HUES64 (cell line): ENCODE measurements around the gene MGMT.

ENCODE experiments used
- H3K27ac ChIP-seq: 2 replicates; pipeline ENCODE4 v1.7.0; 2013; ENCODE audit warnings: low read depth, low read length, inconsistent platforms
- H3K27me3 ChIP-seq: 2 replicates; pipeline ENCODE4 v1.6.1; 2013; ENCODE audit warnings: mild to moderate bottlenecking, low read length; ENCODE audit not compliant: insufficient read depth
- H3K36me3 ChIP-seq: 2 replicates; pipeline ENCODE4 v1.6.1; 2013; ENCODE audit warnings: mild to moderate bottlenecking, low read length; ENCODE audit not compliant: insufficient read depth
- H3K4me1 ChIP-seq: 2 replicates; pipeline ENCODE4 v1.6.1; 2013; ENCODE audit warnings: mild to moderate bottlenecking, low read length, moderate library complexity; ENCODE audit not compliant: insufficient read depth
- H3K4me3 ChIP-seq: 2 replicates; pipeline ENCODE4 v1.5.1; 2013; ENCODE audit warnings: mild to moderate bottlenecking, low read length, moderate library complexity
- H3K9ac ChIP-seq: 2 replicates; pipeline ENCODE4 v1.6.1; 2013; ENCODE audit warnings: mild to moderate bottlenecking, low read depth, low read length
- H3K9me3 ChIP-seq: 2 replicates; pipeline ENCODE4 v1.6.1; 2013; ENCODE audit warnings: low read depth, low read length; ENCODE audit not compliant: insufficient read depth
- WGBS: fragments of 150-250, 120-280 bp; methylation state at CpG from one replicate; pipeline ENCODE4 v1.1.7; 2013; ENCODE audit warnings: missing lambda C conversion rate; 5-methylcytosine and 5-hydroxymethylcytosine counted together

The MGMT gene

GRCh38 chr10:129643266-129643665, 176.2 kb downstream of the MGMT start:
- H3K27me3 ChIP-seq: no peaks in the 10 kb centered on the region
- H3K36me3 ChIP-seq: no peaks in the 10 kb centered on the region
- no peak overlapping the region for H3K27ac ChIP-seq
- H3K9me3 ChIP-seq: no peaks in the 10 kb centered on the region
- 86% methylated on average over 8 of the region's 8 CpGs for WGBS
- H3K4me1 ChIP-seq: peaks cover 15% of the 10 kb centered on the region
- H3K4me3 ChIP-seq: no peak overlapping the region
- no peak overlapping the region for H3K9ac ChIP-seq

- Histone ChIP-seq H3K27ac (no peak overlapping the region), H3K4me1 (peaks cover 15% of the 10 kb centered on the region), H3K9ac (no peak overlapping the region), H3K4me3 (no peak overlapping the region), H3K9me3 (no peaks in the 10 kb centered on the region), H3K36me3 (no peaks in the 10 kb centered on the region), H3K27me3 (no peaks in the 10 kb centered on the region)
- 98% methylated on average over 11 of the region's 11 CpGs for WGBS
Measured at GRCh38 chr10:129645487-129645886, 178.4 kb downstream of the MGMT start.

GRCh38 chr10:129646973-129647372, 179.9 kb downstream of the MGMT start:
- Histone ChIP-seq H3K27me3 (no peaks in the 10 kb centered on the region), H3K9ac (no peak overlapping the region), H3K4me1 (peaks cover 15% of the 10 kb centered on the region), H3K27ac (no peak overlapping the region), H3K4me3 (no peak overlapping the region), H3K9me3 (no peaks in the 10 kb centered on the region), H3K36me3 (no peaks in the 10 kb centered on the region)
- WGBS: 94% methylated on average over 17 of the region's 17 CpGs

- Histone ChIP-seq H3K9me3 (no peaks in the 10 kb centered on the region), H3K27ac (no peak overlapping the region), H3K9ac (no peak overlapping the region), H3K36me3 (no peaks in the 10 kb centered on the region), H3K4me1 (peaks cover 10% of the 10 kb centered on the region), H3K27me3 (no peaks in the 10 kb centered on the region), H3K4me3 (no peak overlapping the region)
- 80% methylated on average over 4 of the region's 4 CpGs for WGBS
Measured at GRCh38 chr10:129647590-129647989, 180.5 kb downstream of the MGMT start.

- Histone ChIP-seq H3K9me3 (no peaks in the 10 kb centered on the region), H3K9ac (no peak overlapping the region), H3K27me3 (no peaks in the 10 kb centered on the region), H3K27ac (no peak overlapping the region), H3K4me1 (no peaks in the 10 kb centered on the region), H3K36me3 (no peaks in the 10 kb centered on the region), H3K4me3 (no peak overlapping the region)
- 92% methylated on average over 6 of the region's 6 CpGs for WGBS
Measured at GRCh38 chr10:129648856-129649255, 181.8 kb downstream of the MGMT start.

- H3K4me3 ChIP-seq: no peak overlapping the region
- no peaks in the 10 kb centered on the region for H3K4me1 ChIP-seq
- H3K9me3 ChIP-seq: no peaks in the 10 kb centered on the region
- no peaks in the 10 kb centered on the region for H3K36me3 ChIP-seq
- no peak overlapping the region for H3K27ac ChIP-seq
- H3K27me3 ChIP-seq: no peaks in the 10 kb centered on the region
- H3K9ac ChIP-seq: no peak overlapping the region
- 93% methylated on average over 15 of the region's 15 CpGs for WGBS
Measured at GRCh38 chr10:129652021-129652420, 185.0 kb downstream of the MGMT start.

- no peak overlapping the region for H3K27ac ChIP-seq
- H3K4me3 ChIP-seq: no peak overlapping the region
- H3K36me3 ChIP-seq: no peaks in the 10 kb centered on the region
- no peak overlapping the region for H3K9ac ChIP-seq
- no peaks in the 10 kb centered on the region for H3K4me1 ChIP-seq
- no peaks in the 10 kb centered on the region for H3K27me3 ChIP-seq
- H3K9me3 ChIP-seq: no peaks in the 10 kb centered on the region
- WGBS: 95% methylated on average over 22 of the region's 22 CpGs
Measured at GRCh38 chr10:129652521-129653201, 185.6 kb downstream of the MGMT start.

GRCh38 chr10:129653428-129653827, 186.4 kb downstream of the MGMT start:
- Histone ChIP-seq H3K36me3 (no peaks in the 10 kb centered on the region), H3K9ac (no peak overlapping the region), H3K27me3 (no peaks in the 10 kb centered on the region), H3K27ac (no peak overlapping the region), H3K4me3 (no peak overlapping the region), H3K9me3 (no peaks in the 10 kb centered on the region), H3K4me1 (no peaks in the 10 kb centered on the region)
- 95% methylated on average over 8 of the region's 8 CpGs for WGBS

- 95% methylated on average over 11 of the region's 11 CpGs for WGBS
- H3K9ac ChIP-seq: no peak overlapping the region
- no peak overlapping the region for H3K4me3 ChIP-seq
- H3K27ac ChIP-seq: no peak overlapping the region
- no peaks in the 10 kb centered on the region for H3K36me3 ChIP-seq
- H3K27me3 ChIP-seq: no peaks in the 10 kb centered on the region
- H3K4me1 ChIP-seq: no peaks in the 10 kb centered on the region
- H3K9me3 ChIP-seq: no peaks in the 10 kb centered on the region
Measured at GRCh38 chr10:129653861-129654260, 186.8 kb downstream of the MGMT start.

- H3K4me1 ChIP-seq: no peaks in the 10 kb centered on the region
- no peak overlapping the region for H3K4me3 ChIP-seq
- H3K9me3 ChIP-seq: no peaks in the 10 kb centered on the region
- H3K9ac ChIP-seq: no peak overlapping the region
- H3K27me3 ChIP-seq: no peaks in the 10 kb centered on the region
- WGBS: 94% methylated on average over 7 of the region's 7 CpGs
- no peaks in the 10 kb centered on the region for H3K36me3 ChIP-seq
- no peak overlapping the region for H3K27ac ChIP-seq
Measured at GRCh38 chr10:129654461-129654860, 187.4 kb downstream of the MGMT start.

- Histone ChIP-seq H3K36me3 (no peaks in the 10 kb centered on the region), H3K27ac (no peak overlapping the region), H3K9me3 (no peaks in the 10 kb centered on the region), H3K9ac (no peak overlapping the region), H3K4me1 (no peaks in the 10 kb centered on the region), H3K27me3 (no peaks in the 10 kb centered on the region), H3K4me3 (no peak overlapping the region)
- WGBS: 93% methylated on average over 22 of the region's 22 CpGs
Measured at GRCh38 chr10:129655007-129655678, 188.1 kb downstream of the MGMT start.
